Right lobe of liver (tissue), 6 donors: ENCODE data around the gene C22orf42. TPM values are rescaled to one million over a fixed set of nuclear protein-coding genes. Genes with fewer than 3 reads are reported as not detected.

Experiments
- ATAC-seq, 4 donors: fragments of 200-7000 bp; cut with Tn5 transposase; one replicate each; pipeline ENCODE4 v1.9.1; 2020; ENCODE audit warnings: mild to moderate bottlenecking in 4 of 4, moderate library complexity in 4 of 4
- DNase-seq, 3 donors: peaks; one replicate each; pipeline ENCODE4 v3.0.0-alpha.2; 2020
- H3K27ac ChIP-seq, 3 donors: fragments of 200-600 bp; one replicate each; pipeline ENCODE4 v1.8.0; 2022
- H3K27me3 ChIP-seq, 2 donors: fragments of 200-600 bp; one replicate each; pipeline ENCODE4 v1.8.0; 2022
- H3K36me3 ChIP-seq, 4 donors: fragments of 200-600 bp; sonication (generic) in 1 of 4; one replicate each; pipeline versions ENCODE4 v1.5.1 to v1.8.0; 2017 to 2022; ENCODE audit warnings: control low read depth in 1 of 4
- H3K4me1 ChIP-seq, 4 donors: fragments of 200-600 bp; sonication (generic) in 1 of 4; one replicate each; pipeline versions ENCODE4 v1.5.1 to v1.8.0; 2017 to 2022; ENCODE audit warnings: control low read depth in 1 of 4
- H3K4me3 ChIP-seq, 3 donors: fragments of 200-600 bp; one replicate each; pipeline ENCODE4 v1.8.0; 2022
- H3K9me3 ChIP-seq, 4 donors: fragments of 200-600 bp; sonication (generic) in 1 of 4; one replicate each; pipeline versions ENCODE4 v1.5.1 to v1.8.0; 2017 to 2022; ENCODE audit warnings: control low read depth in 1 of 4
- POLR2A ChIP-seq: fragments of 450-650 bp; IDR thresholded peaks from one replicate; pipeline ENCODE4 v1.6.1; 2017; ENCODE audit warnings: antibody characterized with exemption, mild to moderate bottlenecking
- WGBS: methylation state at CpG from one replicate; pipeline ENCODE4 v1.1.6; 2018; ENCODE audit warnings: low coverage, low lambda C conversion rate; ENCODE audit not compliant: insufficient coverage; ENCODE audit errors: missing lambda C conversion rate; 5-methylcytosine and 5-hydroxymethylcytosine counted together
- intact Hi-C, 2 donors: fragments of 100-400 bp; cut with DNase I; formaldehyde crosslinking; loops; one replicate each; pipeline versions ENCODE4 v1.11.2 to v1.14.1; 2022
- total RNA-seq, 6 experiments: library from RNA; depleted of rRNA in 2 of 6; stranded (reverse); fragments of >200 nt in 2 of 6; fragmentation: NEBNext Ultra II Directional in 3 of 6; extraction: Animal tissue kit (Norgen Biotek cat#: 25700) in 3 of 6; gene quantifications; one replicate each; pipeline versions ENCODE4 v1.1.0 to v1.2.4, GENCODE V29; 2016 to 2023
- TF ChIP-seq, protein P1 (sequence below), 4 donors: fragments of 200-600 bp in 3 of 4; fragments of 450-650 bp in 1 of 4; IDR thresholded peaks; one replicate each; pipeline versions ENCODE4 v1.5.1 to v1.8.0; 2016 to 2022; ENCODE audit warnings: antibody characterized with exemption in 4 of 4, mild to moderate bottlenecking in 2 of 4
- donor health status: DM: no; HTN: yes; CAD: no.
- donor health status: DM: no; HTN: no; CAD: no.
- donor health status: DM: no; HTN: no; CAD: no.
- donor health status: DM: no; HTN: yes; CAD: no.
- donor health status: DM: no; HTN: yes; CAD: no.

C22orf42 gene
- total RNA-seq, 6 experiments from 2014 or later = not detected

- Histone ChIP-seq H3K27me3 (no peaks in the 10 kb centered on the region), H3K36me3 (no peaks in the 10 kb centered on the region), H3K27ac (no peak overlapping the region), H3K4me3 (no peak overlapping the region), H3K9me3 (no peaks in the 10 kb centered on the region), H3K4me1 (no peaks in the 10 kb centered on the region)
- intact Hi-C loops = no loop called here
- WGBS = 60% methylated on average over 1 of the region's 3 CpGs
- ATAC-seq (no peak), DNase-seq (no peak)
- TF ChIP-seq, protein P1, sequence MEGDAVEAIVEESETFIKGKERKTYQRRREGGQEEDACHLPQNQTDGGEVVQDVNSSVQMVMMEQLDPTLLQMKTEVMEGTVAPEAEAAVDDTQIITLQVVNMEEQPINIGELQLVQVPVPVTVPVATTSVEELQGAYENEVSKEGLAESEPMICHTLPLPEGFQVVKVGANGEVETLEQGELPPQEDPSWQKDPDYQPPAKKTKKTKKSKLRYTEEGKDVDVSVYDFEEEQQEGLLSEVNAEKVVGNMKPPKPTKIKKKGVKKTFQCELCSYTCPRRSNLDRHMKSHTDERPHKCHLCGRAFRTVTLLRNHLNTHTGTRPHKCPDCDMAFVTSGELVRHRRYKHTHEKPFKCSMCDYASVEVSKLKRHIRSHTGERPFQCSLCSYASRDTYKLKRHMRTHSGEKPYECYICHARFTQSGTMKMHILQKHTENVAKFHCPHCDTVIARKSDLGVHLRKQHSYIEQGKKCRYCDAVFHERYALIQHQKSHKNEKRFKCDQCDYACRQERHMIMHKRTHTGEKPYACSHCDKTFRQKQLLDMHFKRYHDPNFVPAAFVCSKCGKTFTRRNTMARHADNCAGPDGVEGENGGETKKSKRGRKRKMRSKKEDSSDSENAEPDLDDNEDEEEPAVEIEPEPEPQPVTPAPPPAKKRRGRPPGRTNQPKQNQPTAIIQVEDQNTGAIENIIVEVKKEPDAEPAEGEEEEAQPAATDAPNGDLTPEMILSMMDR (IDR thresholded peaks at IDR 0.05) = no peak
- TF ChIP-seq POLR2A = no peak
These were observed 26.7 kb upstream of the C22orf42 start for GRCh38 chr22:32185821-32186220.

- no peaks in the 10 kb centered on the region for H3K9me3 ChIP-seq
- intact Hi-C loops = no loop called here
- H3K27ac ChIP-seq = no peak overlapping the region
- no peaks in the 10 kb centered on the region for H3K27me3 ChIP-seq
- H3K4me3 ChIP-seq = no peak overlapping the region
- no peak for ATAC-seq
- no peak for DNase-seq
- H3K36me3 ChIP-seq = no peaks in the 10 kb centered on the region
- H3K4me1 ChIP-seq = no peaks in the 10 kb centered on the region
- TF ChIP-seq, protein P1 (IDR thresholded peaks at IDR 0.05) = no peak
- TF ChIP-seq POLR2A = no peak
- 28% methylated on average over 3 of the region's 3 CpGs for WGBS
These were observed 24.5 kb upstream of the C22orf42 start for GRCh38 chr22:32183625-32184024.

- no peaks in the 10 kb centered on the region for H3K36me3 ChIP-seq
- H3K4me1 ChIP-seq = no peaks in the 10 kb centered on the region
- H3K27me3 ChIP-seq = peaks cover 0 to 7% of the 10 kb centered on the region in 2 donors
- DNase-seq (no peak), ATAC-seq (no peak)
- TF ChIP-seq, protein P1 (IDR thresholded peaks at IDR 0.05) = no peak
- TF ChIP-seq POLR2A = no peak
- intact Hi-C loops = no loop called here
- H3K9me3 ChIP-seq = no peaks in the 10 kb centered on the region
- 57% methylated on average over 6 of the region's 6 CpGs for WGBS
- no peak overlapping the region for H3K4me3 ChIP-seq
- no peak overlapping the region for H3K27ac ChIP-seq
These were observed 21.9 kb upstream of the C22orf42 start for GRCh38 chr22:32181043-32181442.

DNA sequence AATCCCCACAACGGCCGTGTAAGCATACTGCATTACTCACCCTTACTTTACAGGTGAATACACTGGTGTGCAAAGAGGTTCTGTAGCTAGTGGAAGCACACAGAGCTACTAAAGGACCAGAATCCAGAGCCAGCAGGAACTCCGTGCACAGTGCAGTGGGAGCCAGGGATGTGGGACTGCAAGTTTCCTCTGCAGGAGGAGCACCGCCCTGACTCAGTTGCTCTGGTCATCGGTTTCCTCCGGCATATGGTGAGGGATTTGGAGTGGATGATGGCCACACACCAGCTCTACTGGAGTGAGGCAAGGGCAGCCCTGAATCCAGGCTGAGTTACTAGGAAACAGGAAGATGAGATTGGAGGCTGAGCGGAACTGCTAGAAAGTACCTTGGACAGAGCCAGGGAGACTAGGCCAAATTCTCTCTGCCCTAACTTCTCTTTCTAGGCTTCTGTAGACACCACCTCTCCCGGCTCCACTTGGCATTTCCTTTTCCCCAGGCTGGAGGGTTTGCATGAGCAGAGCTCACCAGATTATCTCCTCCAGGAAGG lies 18.2 kb upstream of the C22orf42 start:
- Histone ChIP-seq H3K27ac (no peak overlapping the region), H3K9me3 (no peaks in the 10 kb centered on the region), H3K27me3 (peaks cover 0 to 10% of the 10 kb centered on the region in 2 donors), H3K4me3 (no peak overlapping the region), H3K36me3 (no peaks in the 10 kb centered on the region), H3K4me1 (no peaks in the 10 kb centered on the region)
- intact Hi-C loops = no loop called here
- ATAC-seq = no peak
- WGBS = 60% methylated on average over 4 of the region's 8 CpGs
- no peak for DNase-seq
- no peak for TF ChIP-seq POLR2A
- TF ChIP-seq, protein P1 (IDR thresholded peaks at IDR 0.05) = no peak
